B cell (primary cell): Measurements from ENCODE around the gene ADRB2. TPM values are rescaled to one million over a fixed set of nuclear protein-coding genes. Genes with fewer than 3 reads are reported as not detected.

ENCODE experiments used
- ATAC-seq: fragments of 200-7000 bp; cut with Tn5 transposase; one replicate; pipeline ENCODE4 v1.10.0; 2021; ENCODE audit warnings: low read depth, mild to moderate bottlenecking, moderate number of reproducible peaks, moderate library complexity
- CTCF ChIA-PET: fragments of 350-600 bp; sonication (Branson Sonifier 250); formaldehyde crosslinking; loops from one replicate; lab custom pipeline; 2021; ENCODE audit warnings: antibody characterized with exemption, inconsistent platforms; lab: Charles Lee
- POLR2A ChIA-PET: fragments of 350-600 bp; sonication (Branson Sonifier 250); formaldehyde crosslinking; loops from one replicate; lab custom pipeline; 2021; ENCODE audit warnings: antibody characterized with exemption; lab: Charles Lee
- DNase-seq: peaks from one replicate; pipeline ENCODE4 v3.0.0; 2013
- H2AFZ ChIP-seq: 2 replicates; pipeline ENCODE4 v1.6.1; 2012; ENCODE audit warnings: mild to moderate bottlenecking, low read depth, low read length; ENCODE audit not compliant: insufficient read depth, poor library complexity, severe bottlenecking
- H3K27ac ChIP-seq, 2 donors: 1 replicate in 1 of 2; 2 replicates in 1 of 2; pipeline ENCODE4 v1.5.1; 2012 to 2013; ENCODE audit warnings: low read length in 2 of 2, mild to moderate bottlenecking in 2 of 2, moderate library complexity in 1 of 2
- H3K27me3 ChIP-seq, 4 experiments: fragments of 200-600 bp in 1 of 4; sonication (generic) in 1 of 4; replicated peaks in 1 of 4; 1 replicate in 2 of 4; 2 replicates in 2 of 4; pipeline versions ENCODE4 v1.6.1 to v1.7.0; 2013 to 2016; ENCODE audit warnings: low read length in 3 of 4, mild to moderate bottlenecking in 2 of 4, mixed read lengths in 1 of 4, moderate library complexity in 1 of 4; ENCODE audit not compliant: insufficient read depth in 4 of 4, control insufficient read depth in 3 of 4; ENCODE audit errors: control extremely low read depth in 1 of 4
- H3K36me3 ChIP-seq, 2 experiments: replicated peaks in 1 of 2; 1 replicate in 1 of 2; 2 replicates in 1 of 2; pipeline versions ENCODE4 v1.6.1 to v1.7.1; 2013; ENCODE audit warnings: low read length in 1 of 2; ENCODE audit not compliant: insufficient read depth in 2 of 2, control insufficient read depth in 1 of 2; ENCODE audit errors: control extremely low read depth in 1 of 2, extremely low read depth in 1 of 2
- H3K4me1 ChIP-seq, 2 donors: fragments of 200-600 bp in 1 of 2; sonication (generic) in 1 of 2; 1 replicate in 1 of 2; 2 replicates in 1 of 2; pipeline versions ENCODE4 v1.5.1 to v1.6.1; 2013 to 2017; ENCODE audit warnings: low read length in 2 of 2; ENCODE audit not compliant: control insufficient read depth in 2 of 2, insufficient read depth in 2 of 2
- H3K4me2 ChIP-seq: replicated peaks from 2 replicates; pipeline ENCODE3; 2012; ENCODE audit warnings: mild to moderate bottlenecking, low read depth, low read length; ENCODE audit not compliant: poor library complexity, severe bottlenecking
- H3K4me3 ChIP-seq, 5 experiments: fragments of 200-600 bp in 1 of 5; sonication (generic) in 1 of 5; 1 replicate in 3 of 5; 2 replicates in 2 of 5; pipeline versions ENCODE4 v1.5.1 to v1.7.0; 2011 to 2016; ENCODE audit warnings: low read length in 4 of 5, mild to moderate bottlenecking in 4 of 5, low read depth in 2 of 5, control low read depth in 1 of 5, moderate library complexity in 1 of 5; ENCODE audit not compliant: insufficient read depth in 1 of 5; ENCODE audit errors: control extremely low read depth in 1 of 5, extremely low read depth in 1 of 5
- H3K79me2 ChIP-seq: fragments of 200-600 bp; sonication (generic); one replicate; pipeline ENCODE4 v1.6.0; 2016; ENCODE audit warnings: low read length; ENCODE audit not compliant: control insufficient read depth, insufficient read depth
- H3K9ac ChIP-seq: fragments of 200-600 bp; sonication (generic); 2 replicates; pipeline ENCODE4 v1.6.1; 2017; ENCODE audit warnings: mild to moderate bottlenecking, low read length, moderate library complexity
- H3K9me3 ChIP-seq, 3 donors: one replicate each; pipeline versions ENCODE4 v1.6.1 to v1.7.1; 2013; ENCODE audit warnings: low read length in 2 of 3; ENCODE audit not compliant: control insufficient read depth in 2 of 3, insufficient read depth in 1 of 3; ENCODE audit errors: control extremely low read depth in 1 of 3
- H4K20me1 ChIP-seq: 2 replicates; pipeline ENCODE4 v1.6.0; 2012; ENCODE audit warnings: mild to moderate bottlenecking, low read length; ENCODE audit not compliant: insufficient read depth, control insufficient read depth, poor library complexity, severe bottlenecking
- H3K27ac Mint-ChIP-seq: one replicate; pipeline ENCODE4 v1.8.0; 2021; ENCODE audit warnings: mixed read lengths
- H3K27me3 Mint-ChIP-seq: one replicate; pipeline ENCODE4 v1.8.0; 2021; ENCODE audit warnings: mixed read lengths
- H3K4me1 Mint-ChIP-seq: one replicate; pipeline ENCODE4 v1.8.0; 2021; ENCODE audit warnings: mixed read lengths
- H3K4me3 Mint-ChIP-seq: one replicate; pipeline ENCODE4 v1.8.0; 2021; ENCODE audit warnings: mixed read lengths
- H3K9me3 Mint-ChIP-seq: one replicate; pipeline ENCODE4 v1.8.0; 2022; ENCODE audit warnings: mixed read lengths; ENCODE audit not compliant: insufficient read depth
- CTCF ChIP-seq: fragments of 200-600 bp; IDR thresholded peaks from one replicate; pipeline ENCODE4 v1.8.0; 2022; ENCODE audit warnings: antibody characterized with exemption, mild to moderate bottlenecking
- EZH2 ChIP-seq: IDR thresholded peaks from 2 replicates; pipeline ENCODE4 v1.6.1; 2012; ENCODE audit warnings: borderline replicate concordance, low read depth, mild to moderate bottlenecking, moderate library complexity, low read length; ENCODE audit not compliant: insufficient read depth, poor library complexity, severe bottlenecking
- WGBS: methylation state at CpG from one replicate; pipeline ENCODE4 v1.1.5; 2013; ENCODE audit warnings: missing lambda C conversion rate; ENCODE audit not compliant: insufficient coverage; 5-methylcytosine and 5-hydroxymethylcytosine counted together
- intact Hi-C: fragments of 100-400 bp; cut with micrococcal nuclease; formaldehyde crosslinking; loops from one replicate; pipeline ENCODE4 v1.10.0; 2022
- polyA plus RNA-seq: library from polyadenylated mRNA; depleted of rRNA; stranded (reverse); fragments of >200 nt; gene quantifications from 2 replicates; pipeline ENCODE4 v1.2.3, GENCODE V29; 2012
- total RNA-seq, 2 donors: library from RNA; stranded (reverse); fragments of 120-200 nt in 1 of 2; gene quantifications; 1 replicate in 1 of 2; 2 replicates in 1 of 2; pipeline versions ENCODE4 v1.2.3 to v1.2.4, GENCODE V29; 2013 to 2022

Gene ADRB2
- total and polyA plus RNA-seq, 2 donors (not counting 1 experiment from before 2014, with no cell fraction given): 6.0 to 12.4 TPM

GRCh38 chr5:148776780-148777179, 49.6 kb upstream of the ADRB2 start:
- Histone ChIP-seq H3K27me3 (peaks cover 0 to 3% (median 0%) of the 10 kb centered on the region in 4 experiments), H3K79me2 (no peaks in the 10 kb centered on the region), H3K27ac (no peak overlapping the region), H3K9ac (no peak overlapping the region), H2AFZ (no peak overlapping the region), H3K4me3 (no peak overlapping the region), H4K20me1 (no peaks in the 10 kb centered on the region), H3K9me3 (no peaks in the 10 kb centered on the region), H3K4me1 (peaks cover 9 to 12% of the 10 kb centered on the region in 2 donors), H3K4me2 (no peak overlapping the region), H3K36me3 (no peaks in the 10 kb centered on the region)
- Mint-ChIP-seq H3K27me3 (no peaks in the 10 kb centered on the region), H3K4me1 (peaks cover 14% of the 10 kb centered on the region), H3K4me3 (no peak overlapping the region), H3K9me3 (no peaks in the 10 kb centered on the region), H3K27ac (no peak overlapping the region)
- TF ChIP-seq CTCF: no peak
- intact Hi-C loops: no loop called here
- ChIA-PET CTCF (no interaction called here), POLR2A (no interaction called here)
- no peak for DNase-seq
- WGBS: 100% methylated on average over 1 of the region's 1 CpG
- no peak for ATAC-seq

GRCh38 chr5:148778882-148779281, 47.5 kb upstream of the ADRB2 start:
- Histone ChIP-seq H3K9ac (no peak overlapping the region), H3K27ac (no peak overlapping the region), H4K20me1 (no peaks in the 10 kb centered on the region), H3K4me2 (no peak overlapping the region), H3K79me2 (no peaks in the 10 kb centered on the region), H3K4me3 (no peak overlapping the region), H3K4me1 (peaks cover 6 to 7% of the 10 kb centered on the region in 2 donors), H3K27me3 (no peaks in the 10 kb centered on the region), H3K36me3 (no peaks in the 10 kb centered on the region), H2AFZ (no peak overlapping the region), H3K9me3 (no peaks in the 10 kb centered on the region)
- no peak for DNase-seq
- no peak for ATAC-seq
- ChIA-PET CTCF (interaction anchor here (1.5 kb wide), 1 partner anchor 10 kb away, joined by 3 read pairs; no protein-coding TSS in a partner anchor), POLR2A (no interaction called here)
- H3K9me3 Mint-ChIP-seq: no peaks in the 10 kb centered on the region
- no peak overlapping the region for H3K27ac Mint-ChIP-seq
- TF ChIP-seq CTCF (no peak), EZH2 (no peak)
- H3K27me3 Mint-ChIP-seq: no peaks in the 10 kb centered on the region
- H3K4me1 Mint-ChIP-seq: peaks cover 9% of the 10 kb centered on the region
- intact Hi-C loops: no loop called here
- H3K4me3 Mint-ChIP-seq: no peak overlapping the region
